ENCODE measurements around the gene ETV6. TPM values are rescaled to one million over a fixed set of nuclear protein-coding genes. Genes with fewer than 3 reads are reported as not detected.

ETV6 gene
- total RNA-seq, 1 experiment from 2014 or later = 12.4 TPM

- peak; percentile 67 for DNase-seq (ENCODE audit: low read depth)
Observed at GRCh38 chr12:11879306-11879705, 229.8 kb downstream of the ETV6 start.

GRCh38 chr12:11880381-11880780 is 230.9 kb downstream of the ETV6 start:
- DNase-seq (ENCODE audit: low read depth) = no peak

GRCh38 chr12:11881835-11882234 is 232.4 kb downstream of the ETV6 start:
- no peak for DNase-seq (ENCODE audit: low read depth)

GRCh38 chr12:11882301-11883019 is 233.0 kb downstream of the ETV6 start:
- DNase-seq (ENCODE audit: low read depth) = no peak

DNA sequence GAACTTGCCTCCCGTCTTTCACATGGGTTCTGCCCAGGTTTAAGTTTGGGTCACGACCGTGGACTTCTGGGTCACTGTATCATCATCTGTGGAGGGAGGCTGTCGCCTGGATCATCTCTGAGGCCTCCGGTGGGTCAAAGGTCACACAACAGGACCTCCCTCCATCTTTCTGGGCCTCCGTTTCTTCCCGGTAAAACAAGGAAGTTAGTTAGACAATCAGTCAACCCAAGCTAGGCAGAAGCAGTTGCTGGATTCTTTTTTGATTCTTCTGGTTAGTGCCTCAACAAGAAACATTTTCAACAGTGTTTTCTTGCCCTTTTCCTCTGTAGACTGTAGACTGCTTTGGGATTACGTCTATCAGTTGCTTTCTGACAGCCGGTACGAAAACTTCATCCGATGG is 234.6 kb downstream of the ETV6 start:
- no peak for DNase-seq (ENCODE audit: low read depth)

DNA sequence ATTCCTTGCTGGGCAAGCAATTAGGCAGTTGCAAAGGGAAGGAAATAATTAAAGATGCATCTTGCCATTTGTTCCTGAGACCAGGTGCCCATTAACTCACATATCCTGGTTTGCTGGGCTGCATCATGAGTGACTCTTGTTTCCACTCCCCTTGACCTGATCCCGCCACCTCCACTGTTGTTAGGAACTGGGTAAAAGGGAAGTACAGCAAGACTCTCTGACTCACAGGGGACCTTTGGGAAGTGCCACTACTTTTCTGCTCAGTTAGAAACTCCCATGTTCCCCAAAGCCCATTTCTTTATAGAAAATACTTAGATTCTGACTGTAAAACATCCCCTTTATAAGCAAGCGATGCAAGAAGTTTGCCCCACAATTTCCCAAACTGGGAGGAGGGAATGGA is 235.2 kb downstream of the ETV6 start:
- peak; percentile 34 for DNase-seq (ENCODE audit: low read depth)

- DNase-seq (ENCODE audit: low read depth) = peak; percentile 48
Observed at GRCh38 chr12:11885261-11886038, 236.0 kb downstream of the ETV6 start.

- no peak for DNase-seq (ENCODE audit: low read depth)
Observed at GRCh38 chr12:11886339-11886738, 236.9 kb downstream of the ETV6 start.

DNA sequence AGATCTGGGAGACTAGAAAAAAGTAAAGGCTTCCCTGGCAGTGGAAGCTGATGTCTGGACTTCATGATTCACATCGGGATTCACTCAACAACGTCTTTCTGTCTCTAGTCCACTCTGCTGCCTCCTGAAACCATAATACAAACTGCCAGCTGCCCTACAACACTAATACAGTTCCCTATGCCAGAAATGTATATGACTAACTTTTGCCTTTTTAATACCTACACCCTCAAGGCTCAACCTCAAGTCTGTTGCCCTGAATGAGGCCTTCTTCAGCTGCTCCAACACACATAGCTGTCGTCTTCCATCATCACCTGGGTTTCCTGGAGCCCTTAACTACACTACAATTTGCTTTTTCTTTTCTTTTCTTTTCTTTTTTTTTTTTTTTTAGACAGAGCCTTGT is 238.6 kb downstream of the ETV6 start:
- no peak for DNase-seq (ENCODE audit: low read depth)

- DNase-seq (ENCODE audit: low read depth) = no peak
Observed at GRCh38 chr12:11891346-11891745, 241.9 kb downstream of the ETV6 start.

- DNase-seq (ENCODE audit: low read depth) = no peak
Observed at GRCh38 chr12:11891754-11892386, 242.4 kb downstream of the ETV6 start.

DNA sequence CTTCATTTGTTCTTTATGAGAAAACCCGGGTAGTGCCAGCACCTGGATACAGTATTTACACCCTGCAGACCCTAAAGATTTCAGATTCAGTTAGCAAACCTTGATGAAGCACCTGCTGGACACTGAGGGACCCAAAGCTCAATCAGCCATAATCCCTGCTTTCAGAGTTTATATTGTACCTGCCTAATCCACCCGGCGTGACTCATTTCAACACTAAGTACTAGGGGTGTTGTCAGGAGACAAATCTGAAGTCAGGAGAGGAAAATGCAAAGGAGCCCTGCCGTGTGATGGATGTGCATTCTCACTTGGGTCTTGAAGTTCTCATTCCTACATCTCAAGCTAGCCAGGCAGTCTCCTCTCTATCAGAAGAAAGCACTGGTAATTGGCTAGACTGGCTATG is 244.5 kb downstream of the ETV6 start:
- DNase-seq (ENCODE audit: low read depth) = no peak

- DNase-seq (ENCODE audit: low read depth) = no peak
Observed at GRCh38 chr12:11894890-11895289, 245.4 kb downstream of the ETV6 start.

- DNase-seq (ENCODE audit: low read depth) = no peak
Observed at GRCh38 chr12:11895421-11896078, 246.1 kb downstream of the ETV6 start.

DNA sequence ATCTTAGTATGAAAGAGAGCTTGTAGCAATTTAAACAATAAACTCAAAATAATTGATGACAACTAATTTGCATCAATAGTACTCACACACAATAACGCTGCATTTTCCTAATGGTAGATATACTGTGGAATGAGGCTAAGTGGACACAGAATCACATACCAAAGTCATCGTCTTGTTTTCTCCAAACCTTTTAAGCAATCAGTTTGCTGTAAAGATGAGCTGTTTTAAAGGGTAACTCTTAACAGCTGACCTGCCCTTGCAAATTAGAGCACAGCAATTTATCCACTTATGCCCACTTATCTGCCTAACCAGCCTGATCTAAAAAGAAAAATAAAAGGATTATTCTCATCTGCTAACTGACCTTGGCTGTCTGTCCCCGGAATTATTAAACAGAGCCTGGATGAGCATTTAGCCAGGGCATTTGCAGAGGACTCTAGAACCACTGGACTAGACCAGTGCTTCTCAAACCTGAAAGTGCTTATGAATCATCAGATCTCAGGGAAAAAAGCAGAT is 247.0 kb downstream of the ETV6 start:
- no peak for DNase-seq (ENCODE audit: low read depth)

- DNase-seq (ENCODE audit: low read depth) = no peak
Observed at GRCh38 chr12:11897923-11898322, 248.4 kb downstream of the ETV6 start.

DNA sequence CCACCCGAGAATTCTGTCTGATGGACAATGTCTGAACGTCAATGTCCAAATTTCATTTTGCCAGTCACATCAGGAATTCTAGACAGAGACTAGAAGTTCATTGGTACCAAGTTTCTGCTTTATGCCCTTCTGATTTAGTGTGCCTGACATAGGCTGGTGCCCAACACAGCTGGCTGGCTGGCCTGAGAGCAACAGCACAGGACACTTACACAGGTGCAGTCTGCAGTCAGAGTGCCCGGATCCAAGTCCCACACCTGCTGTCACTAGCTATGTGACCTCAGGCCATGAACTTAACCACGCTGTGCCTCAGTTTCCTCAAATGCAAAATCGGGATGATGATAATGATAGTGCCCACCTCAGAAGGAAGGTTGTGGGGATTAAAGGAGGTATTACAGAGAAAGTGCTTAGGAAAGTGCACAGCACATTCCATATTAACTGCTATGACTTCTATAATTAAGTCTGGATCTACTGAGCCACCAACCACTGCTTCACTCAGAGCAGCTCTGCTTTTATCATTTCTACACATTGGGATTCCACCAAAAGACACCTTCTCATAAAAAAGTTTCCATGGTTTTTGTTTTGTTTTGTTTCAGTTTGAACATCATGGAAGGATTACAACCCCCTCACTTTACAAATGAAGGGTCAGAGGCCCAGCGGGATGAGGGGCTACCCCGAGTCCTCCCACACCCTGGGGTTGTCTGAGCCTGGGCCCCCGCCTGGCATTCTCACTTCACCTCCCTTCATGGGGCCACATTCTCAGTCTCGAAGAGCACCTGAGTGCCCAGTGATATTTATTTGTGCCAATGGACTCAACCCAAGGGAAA is 252.4 kb downstream of the ETV6 start:
- DNase-seq (ENCODE audit: low read depth) = no peak

DNA sequence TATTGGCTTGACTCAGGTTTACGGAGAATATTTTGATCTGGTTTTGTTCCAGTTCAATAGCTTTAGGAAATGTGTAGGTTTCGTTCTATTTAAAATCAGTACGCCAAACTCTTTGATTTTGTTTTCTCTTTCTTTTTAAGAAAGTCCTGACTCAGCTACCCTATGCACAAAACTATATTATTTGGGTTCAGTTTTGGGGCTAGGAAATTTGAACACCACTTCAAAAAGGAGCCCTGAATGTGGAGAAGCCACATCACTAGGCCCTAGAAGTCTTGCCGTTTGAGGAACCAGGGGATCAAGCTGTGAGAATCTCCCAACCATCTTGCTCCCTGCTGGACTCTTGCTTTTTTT is 253.0 kb downstream of the ETV6 start:
- no peak for DNase-seq (ENCODE audit: low read depth)

DNA sequence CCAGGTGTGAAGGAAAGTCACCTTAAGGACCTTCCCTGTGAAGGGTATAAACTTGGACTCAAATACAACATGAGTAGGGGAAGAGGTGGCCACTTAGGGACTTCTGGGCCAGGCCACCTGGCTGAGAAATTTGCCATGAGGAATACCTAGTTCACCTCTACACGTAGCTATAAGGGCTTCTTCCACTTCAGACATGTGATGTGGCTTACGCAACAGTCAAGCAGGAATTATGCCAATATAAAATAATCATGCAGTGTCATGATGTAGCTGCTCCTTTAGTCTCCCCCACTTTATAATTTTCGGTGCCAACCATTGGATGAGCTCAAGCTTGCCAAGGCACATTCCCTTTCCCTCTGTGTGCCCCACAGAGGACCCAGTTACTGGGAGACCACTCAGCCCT is 254.7 kb downstream of the ETV6 start:
- no peak for DNase-seq (ENCODE audit: low read depth)

DNA sequence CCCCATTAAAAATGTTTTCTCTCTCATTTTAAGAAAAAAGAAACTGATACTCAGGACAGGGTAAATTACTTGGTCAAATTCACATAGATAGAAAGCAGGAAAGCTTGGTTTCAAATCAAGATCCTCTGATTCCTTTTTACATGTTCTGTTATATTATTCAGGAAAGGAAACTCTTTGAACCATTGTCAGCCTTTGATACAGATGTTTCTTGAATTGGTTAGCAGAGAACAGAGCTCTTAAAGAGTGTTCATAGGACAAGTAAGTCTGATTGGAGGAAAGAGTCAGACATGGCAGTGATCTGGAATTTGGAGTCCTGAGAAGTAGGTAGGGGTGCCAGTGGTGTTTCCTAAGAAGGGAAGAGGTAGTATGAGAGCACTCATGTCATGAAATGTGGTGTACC is 256.1 kb downstream of the ETV6 start:
- no peak for DNase-seq (ENCODE audit: low read depth)
